NOMO-1 treated with dmso at 0.1 percent for 144 hours (cell line): ENCODE data around the gene CDHR5.

Source experiments
- DNase-seq: peaks from one replicate; lab custom pipeline; 2025; ENCODE audit not compliant: unreplicated experiment; lab: John Stamatoyannopoulos, UW

CDHR5 gene

GRCh38 chr11:568306-569157, 56.2 kb downstream of the CDHR5 start:
- DNase-seq, result peak; percentile 90

- no peak for DNase-seq
These were observed 57.0 kb downstream of the CDHR5 start for GRCh38 chr11:567629-568292.

- DNase-seq, result no peak
These were observed 57.6 kb downstream of the CDHR5 start for GRCh38 chr11:567011-567628.
